GM21723 (cell line): ENCODE results near the gene B3GALT6.

Source experiments
- ATAC-seq: cut with Tn5 transposase; IDR thresholded peaks from one replicate; pipeline ENCODE4 v1.9.1; 2021; ENCODE audit warnings: mild to moderate bottlenecking, moderate library complexity; ENCODE audit not compliant: unreplicated experiment

B3GALT6 gene

GRCh38 chr1:1215881-1216605 lies 16.0 kb upstream of the B3GALT6 start:
- ATAC-seq, result no peak

- no peak for ATAC-seq
Observed at GRCh38 chr1:1216770-1217620, 15.0 kb upstream of the B3GALT6 start.

GRCh38 chr1:1217621-1218523 lies 14.2 kb upstream of the B3GALT6 start:
- no peak for ATAC-seq

- no peak for ATAC-seq
Observed at GRCh38 chr1:1218524-1219200, 13.4 kb upstream of the B3GALT6 start.

GRCh38 chr1:1219341-1219740 lies 12.7 kb upstream of the B3GALT6 start:
- ATAC-seq, result no peak

- no peak for ATAC-seq
Observed at GRCh38 chr1:1220197-1220596, 11.8 kb upstream of the B3GALT6 start.

GRCh38 chr1:1221887-1222574 lies 10.0 kb upstream of the B3GALT6 start:
- ATAC-seq, result no peak

- ATAC-seq, result no peak
Observed at GRCh38 chr1:1222575-1223225, 9.3 kb upstream of the B3GALT6 start.

GRCh38 chr1:1223321-1223720 lies 8.7 kb upstream of the B3GALT6 start:
- ATAC-seq, result no peak

- no peak for ATAC-seq
Observed at GRCh38 chr1:1223891-1224290, 8.1 kb upstream of the B3GALT6 start.

GRCh38 chr1:1225238-1225845 lies 6.7 kb upstream of the B3GALT6 start:
- no peak for ATAC-seq

- ATAC-seq, result no peak
Observed at GRCh38 chr1:1225913-1226312, 6.1 kb upstream of the B3GALT6 start.

- ATAC-seq, result no peak
Observed at GRCh38 chr1:1226566-1227362, 5.3 kb upstream of the B3GALT6 start.

GRCh38 chr1:1227386-1227785 lies 4.7 kb upstream of the B3GALT6 start:
- no peak for ATAC-seq

- no peak for ATAC-seq
Observed at GRCh38 chr1:1228187-1228586, 3.9 kb upstream of the B3GALT6 start.

- no peak for ATAC-seq
Observed at GRCh38 chr1:1228596-1229321, 3.3 kb upstream of the B3GALT6 start.

GRCh38 chr1:1229770-1230169 lies 2.3 kb upstream of the B3GALT6 start:
- ATAC-seq, result no peak
